ENCODE measurements around the gene ADK.

DNA sequence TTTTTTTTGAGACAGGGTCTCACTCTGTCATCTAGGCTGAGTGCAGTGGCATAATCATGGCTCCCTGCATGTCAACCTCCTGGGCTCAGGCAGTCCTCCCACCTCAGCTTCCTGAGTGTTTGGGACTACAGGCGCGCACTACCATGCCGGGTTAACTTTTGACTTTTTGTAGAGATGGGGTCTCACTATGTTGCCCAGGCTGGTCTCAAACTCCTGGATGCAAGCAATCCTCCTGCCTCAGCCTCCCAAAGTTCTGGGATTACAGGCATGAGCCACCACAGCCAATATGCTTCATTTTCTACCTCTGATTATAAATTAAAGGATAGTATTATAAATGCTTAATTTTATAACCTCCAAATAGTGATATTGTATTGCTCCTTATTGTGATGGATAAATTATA is 121.3 kb downstream of the ADK start:
- no peak for TF ChIP-seq CTCF (IDR thresholded peaks at IDR 0.05 in 4 of 5, conservative IDR thresholded peaks at IDR 0.05 in 1 of 5)
- no peak for TF ChIP-seq POLR2A (IDR thresholded peaks at IDR 0.05)
